Retina (tissue), 1 donor: ENCODE data around the gene GSTA5.
"Not testable (repeated sequence)": the region's sequence is repeated elsewhere in the genome, so short reads cannot be mapped to it uniquely, and the experiment has no call there.

Experiments
- DNase-seq: peaks from one replicate; pipeline ENCODE4 v3.0.0-alpha.2; 2016

Gene GSTA5

DNA sequence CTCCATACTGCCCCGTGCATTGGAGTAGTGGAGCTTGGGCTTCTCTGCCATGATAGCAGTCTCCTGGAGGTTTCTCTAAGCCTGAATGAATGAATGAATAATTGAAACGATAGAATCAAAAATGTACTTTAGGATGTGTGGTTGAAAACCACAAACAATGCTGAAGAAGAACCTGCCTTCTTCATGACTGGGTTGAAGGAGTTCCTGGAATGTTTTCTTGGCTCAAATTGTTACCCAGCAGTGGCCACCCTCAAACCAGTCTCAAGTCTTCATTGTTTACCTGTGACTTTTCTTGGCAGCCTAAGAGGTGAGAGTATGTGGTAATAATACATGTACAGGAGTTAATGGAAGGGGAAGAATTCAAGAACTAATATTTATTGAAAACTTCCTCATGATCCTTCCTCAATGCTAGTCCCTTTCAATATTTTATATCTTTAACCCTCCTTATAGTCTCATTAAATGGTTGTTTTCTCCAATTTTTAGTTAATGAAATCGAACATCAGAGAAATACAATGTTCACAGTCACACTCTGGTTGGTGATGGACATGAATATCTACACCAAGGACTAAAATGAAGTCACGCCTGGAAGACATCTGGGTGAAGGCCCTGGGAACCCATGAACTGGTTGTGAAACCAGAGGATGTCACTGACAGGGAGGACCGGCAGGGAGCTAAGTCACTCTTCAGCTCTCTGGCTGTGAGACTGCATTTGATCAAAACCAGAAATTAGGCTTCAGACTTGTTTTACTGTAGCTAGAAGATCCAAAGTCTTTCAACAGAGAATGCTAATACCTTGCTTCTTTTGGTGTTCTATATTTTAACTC lies at the start of gene GSTA5:
Gene GSTA5, minus strand, starts transcription at position 51 of the 823 bp plus-strand sequence.
- DNase-seq, result no peak

DNA sequence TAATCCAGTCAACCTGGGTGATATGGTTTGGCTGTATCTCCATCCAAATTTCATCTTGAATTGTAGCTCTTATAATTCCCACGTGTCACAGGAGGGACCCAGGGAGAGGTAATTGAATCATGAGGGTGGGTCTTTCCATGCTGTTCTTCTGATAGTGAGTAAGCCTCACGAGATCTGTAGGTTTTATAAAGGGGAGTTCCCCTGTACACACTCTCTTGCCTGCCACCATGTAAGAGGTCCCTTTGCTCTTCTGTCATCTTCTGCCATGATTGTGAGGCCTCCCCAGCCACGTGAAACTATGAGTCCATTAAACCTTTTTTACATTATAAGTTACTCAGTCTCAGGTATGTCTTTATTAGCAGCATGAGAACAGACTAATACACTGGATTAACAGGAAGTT lies 49.4 kb upstream of the GSTA5 start:
- no peak for DNase-seq

GRCh38 chr6:52887910-52888524 lies 47.4 kb upstream of the GSTA5 start:
- DNase-seq, result no peak

- DNase-seq, result peak; percentile 76
Measured at GRCh38 chr6:52881996-52882841, 41.6 kb upstream of the GSTA5 start.

DNA sequence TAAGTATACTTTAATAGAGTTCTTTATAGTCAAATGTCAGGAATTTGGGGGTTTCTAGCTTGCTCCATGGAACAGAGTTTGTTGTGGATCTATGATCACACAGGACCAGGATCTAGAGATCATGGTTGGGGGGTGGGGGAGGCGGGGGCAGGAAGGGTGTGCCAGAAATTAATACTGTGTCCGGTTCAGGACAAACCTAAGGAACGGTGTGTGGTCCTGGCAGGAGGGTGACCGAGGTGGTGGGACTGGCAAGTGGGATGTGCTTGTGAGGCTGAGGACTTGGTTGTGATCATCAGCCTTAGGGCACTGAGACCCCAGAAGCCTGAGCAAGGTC lies 41.0 kb upstream of the GSTA5 start:
- no peak for DNase-seq

DNA sequence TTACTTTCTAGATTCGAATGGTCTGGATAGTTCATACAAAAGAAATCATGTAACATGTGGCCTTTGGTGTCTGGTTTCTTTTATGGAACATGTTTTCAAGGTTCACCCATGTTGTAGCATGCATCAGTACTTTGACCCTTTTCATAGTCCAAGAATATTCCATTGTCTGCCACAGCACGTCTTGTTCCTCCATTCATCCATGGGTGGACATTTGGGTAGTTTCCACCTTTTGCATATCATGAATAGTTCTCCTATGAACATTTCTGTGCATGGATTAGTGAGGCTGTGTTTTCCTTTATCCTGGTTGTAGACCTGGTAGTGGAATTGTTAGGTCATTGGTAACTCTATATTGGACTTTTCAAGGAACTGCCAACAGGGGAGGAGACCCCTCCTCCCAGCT lies 37.2 kb upstream of the GSTA5 start:
- DNase-seq, result no peak

GRCh38 chr6:52877168-52877567 lies 36.6 kb upstream of the GSTA5 start:
- DNase-seq, result no peak

- DNase-seq, result no peak
Measured at GRCh38 chr6:52876056-52876787, 35.6 kb upstream of the GSTA5 start.

- DNase-seq, result no peak
Measured at GRCh38 chr6:52872031-52872430, 31.4 kb upstream of the GSTA5 start.

- DNase-seq, result no peak
Measured at GRCh38 chr6:52871621-52872020, 31.0 kb upstream of the GSTA5 start.

DNA sequence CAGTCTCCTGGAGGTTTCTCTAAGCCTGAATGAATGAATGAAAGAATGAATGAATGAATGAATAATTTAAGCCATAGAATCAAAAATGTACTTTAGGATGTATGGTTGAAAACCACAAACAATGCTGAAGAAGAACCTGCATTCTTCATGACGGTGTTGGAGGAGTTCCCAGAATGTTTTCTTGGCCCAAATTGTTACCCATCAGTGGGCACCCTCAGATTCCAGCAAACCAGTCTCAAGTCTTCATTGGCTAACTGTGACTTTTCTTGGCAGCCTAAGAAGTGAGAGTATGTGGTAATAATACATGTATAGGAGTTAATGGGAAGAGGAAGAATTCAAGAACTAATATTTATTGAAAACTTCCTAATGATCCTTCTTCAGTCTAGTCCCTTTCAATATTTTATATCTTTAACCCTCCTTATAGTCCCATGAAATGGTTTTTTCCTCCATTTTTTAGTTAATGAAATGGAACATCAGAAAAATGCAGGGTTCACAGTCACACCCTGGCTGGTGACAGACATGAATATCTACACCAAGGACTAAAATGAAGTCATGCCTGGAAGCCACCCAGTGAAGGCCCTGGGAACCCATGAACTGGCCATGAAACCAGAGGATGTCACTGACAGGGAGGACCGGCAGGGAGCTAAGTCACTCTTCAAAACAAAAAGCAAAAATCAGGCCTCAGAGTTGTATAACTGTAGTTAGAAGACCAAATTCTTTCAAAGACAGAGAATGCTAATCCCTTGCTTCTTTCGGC lies 29.9 kb upstream of the GSTA5 start:
- DNase-seq, result not testable (repeated sequence)

DNA sequence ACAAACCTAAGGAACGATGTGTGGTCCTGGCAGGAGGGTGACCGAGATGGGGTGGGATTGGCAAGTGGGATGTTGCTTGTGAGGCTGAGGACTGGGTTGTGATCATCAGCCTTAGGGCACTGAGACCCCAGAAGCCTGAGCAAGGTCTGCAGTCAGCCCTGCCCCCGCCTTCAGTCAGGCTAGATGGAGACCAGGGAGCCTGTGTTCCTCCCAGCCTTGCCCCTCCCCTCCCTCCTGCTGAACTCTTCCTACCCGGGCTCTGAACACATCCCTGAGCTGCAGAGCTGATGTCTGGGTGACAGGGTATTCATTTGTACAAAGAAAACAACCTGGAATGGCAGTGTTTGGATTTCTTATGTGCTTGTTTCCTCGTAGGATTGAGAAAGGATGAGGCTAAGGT lies 28.3 kb upstream of the GSTA5 start:
- DNase-seq, result not testable (repeated sequence)

DNA sequence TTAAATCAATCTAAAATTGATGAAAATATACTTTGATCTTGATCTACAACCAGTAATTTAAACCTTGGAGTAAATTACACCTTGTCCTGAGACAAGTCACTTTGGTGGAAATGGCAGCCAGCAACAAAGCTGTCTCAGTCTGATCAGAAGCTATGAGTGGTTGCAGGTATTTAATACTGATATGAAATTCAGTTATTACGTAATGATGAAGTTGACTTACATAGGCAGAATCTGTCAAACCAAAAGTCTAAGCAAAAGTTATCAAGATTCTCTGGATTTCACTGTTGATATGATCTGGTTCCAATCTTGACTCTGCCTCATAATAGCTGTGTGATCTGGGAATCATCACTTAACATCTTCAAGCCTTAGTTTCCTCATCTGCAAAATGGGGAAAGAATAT lies 27.6 kb upstream of the GSTA5 start:
- no peak for DNase-seq

GRCh38 chr6:52861151-52861550 lies 20.5 kb upstream of the GSTA5 start:
- not testable (repeated sequence) for DNase-seq

DNA sequence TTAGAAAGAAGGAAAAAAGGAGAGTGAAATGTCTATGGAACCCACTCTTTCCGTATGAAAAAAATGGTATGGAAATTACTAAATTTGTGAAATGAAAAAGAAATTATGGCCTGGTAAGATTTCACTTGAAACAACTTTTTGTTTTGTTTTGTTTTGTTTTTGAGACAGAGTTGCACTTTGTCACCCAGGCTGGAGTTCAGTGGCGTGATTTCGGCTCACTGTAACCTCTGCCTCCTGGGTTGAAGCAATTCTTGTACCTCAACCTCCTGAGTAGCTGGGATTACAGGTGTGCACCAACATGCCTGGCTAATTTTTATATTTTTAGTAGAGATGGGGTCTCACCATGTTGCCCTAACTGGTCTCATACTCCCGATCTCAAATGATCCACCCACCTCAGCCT lies 17.8 kb upstream of the GSTA5 start:
- no peak for DNase-seq

- DNase-seq, result peak; percentile 11
Measured at GRCh38 chr6:52856137-52856536, 15.5 kb upstream of the GSTA5 start.

DNA sequence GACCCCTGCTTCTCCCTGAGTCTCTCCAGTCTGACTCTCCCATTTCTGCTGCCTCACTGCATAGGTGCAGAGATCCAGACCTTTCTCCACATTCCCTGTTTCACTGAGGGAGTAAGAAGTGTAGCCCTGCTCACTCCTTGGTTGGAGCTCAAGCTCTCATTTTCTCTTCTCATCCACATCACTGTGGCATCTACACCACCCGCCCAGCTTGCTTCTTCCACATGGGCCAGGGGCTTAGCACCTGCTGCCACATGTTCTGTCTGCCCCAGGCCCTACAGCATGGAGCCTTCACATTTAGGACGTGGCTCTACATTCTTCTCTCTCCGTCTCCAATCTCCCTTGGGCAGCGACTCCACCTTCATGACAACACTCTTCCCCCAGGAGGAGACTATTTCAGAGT lies 8.5 kb upstream of the GSTA5 start:
- DNase-seq, result no peak

GRCh38 chr6:52846002-52846401 lies 5.4 kb upstream of the GSTA5 start:
- no peak for DNase-seq

- no peak for DNase-seq
Measured at GRCh38 chr6:52843605-52844004, 3.0 kb upstream of the GSTA5 start.

- peak; percentile 45 for DNase-seq
Measured at GRCh38 chr6:52839124-52840055, 1.2 kb downstream of the GSTA5 start.

DNA sequence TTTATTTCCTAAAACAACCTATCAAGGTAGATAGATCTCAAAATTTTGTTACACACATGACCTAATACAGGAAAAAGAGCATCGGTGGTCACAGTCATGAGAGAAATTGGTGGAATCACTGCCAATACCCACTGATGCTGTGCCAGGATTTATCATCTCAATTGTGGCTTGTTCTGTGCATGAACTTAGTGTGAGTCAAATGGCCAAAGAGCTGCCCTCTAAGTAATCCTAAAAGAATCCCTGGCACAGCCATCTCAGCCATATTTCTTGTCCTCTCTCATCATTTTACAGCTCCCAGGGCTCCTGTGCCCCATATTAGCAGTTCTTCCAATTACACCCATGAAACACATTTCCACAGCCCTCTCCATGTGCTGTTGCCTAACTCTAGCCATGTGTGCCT lies 6.1 kb downstream of the GSTA5 start:
- no peak for DNase-seq
